GM19099 (cell line): ENCODE data around the gene ANKS1B.

ENCODE experiments used
- POLR2A ChIP-seq: IDR thresholded peaks from 3 replicates; pipeline ENCODE4 v1.6.1; 2011; ENCODE audit warnings: low read depth; ENCODE audit not compliant: insufficient read length; ENCODE audit errors: extremely low read depth

ANKS1B gene

GRCh38 chr12:99009654-99010296, 975.0 kb downstream of the ANKS1B start:
- no peak for TF ChIP-seq POLR2A

GRCh38 chr12:99005601-99006000, 979.1 kb downstream of the ANKS1B start:
- TF ChIP-seq POLR2A: no peak

DNA sequence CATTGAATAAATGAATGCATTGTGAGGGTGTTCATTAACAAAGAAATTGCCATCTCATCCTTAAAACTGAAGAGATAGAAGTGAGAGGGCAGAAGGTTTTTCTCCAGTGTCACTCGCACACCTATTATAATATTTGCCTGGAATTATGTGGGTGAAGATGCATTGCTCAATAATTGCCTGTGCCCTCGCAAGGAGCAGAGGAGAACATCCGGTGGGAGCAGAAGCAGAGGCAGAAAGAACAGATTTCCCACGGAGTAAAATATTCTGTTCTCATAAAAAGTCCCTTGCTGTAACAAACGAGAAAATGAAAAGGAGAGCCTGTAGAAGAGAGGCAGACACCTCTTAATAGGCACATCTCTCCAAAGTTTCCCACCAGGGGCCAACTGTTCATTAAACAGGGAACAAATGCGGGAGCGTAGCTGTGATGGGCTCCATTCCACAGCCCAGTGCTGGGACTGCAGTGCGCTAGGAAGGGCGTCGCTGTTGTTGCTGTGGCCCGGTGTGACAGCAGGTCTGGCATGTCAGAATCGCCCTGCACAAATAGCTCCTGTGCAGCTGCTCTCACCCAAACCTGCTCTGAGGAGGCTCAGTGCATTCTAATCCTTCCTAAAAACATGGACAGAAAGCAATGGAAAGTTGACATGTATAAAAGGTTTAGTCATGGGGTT, 979.8 kb downstream of the ANKS1B start:
- no peak for TF ChIP-seq POLR2A

GRCh38 chr12:99002731-99003130, 982.0 kb downstream of the ANKS1B start:
- TF ChIP-seq POLR2A: no peak

- TF ChIP-seq POLR2A: no peak
Observed at GRCh38 chr12:99002156-99002555, 982.6 kb downstream of the ANKS1B start.

DNA sequence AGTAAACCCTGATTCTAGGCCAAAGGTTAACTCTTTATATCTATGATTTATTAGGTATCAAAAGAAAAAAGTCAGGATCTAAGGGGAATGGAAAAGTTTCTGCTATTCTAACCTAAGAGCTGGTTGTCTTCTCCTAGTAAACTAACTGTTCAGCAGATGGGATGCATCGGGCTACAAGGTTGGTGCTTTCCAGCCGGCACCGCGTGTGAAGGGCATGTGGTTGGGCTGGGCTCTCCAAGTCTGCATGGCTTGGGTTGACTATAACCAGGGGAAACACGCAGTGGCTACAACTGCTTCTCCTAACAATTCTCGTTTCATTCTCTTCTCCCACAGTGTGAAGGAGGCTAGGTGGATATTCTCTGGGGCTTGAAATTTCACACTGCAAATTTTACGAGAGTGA, 985.2 kb downstream of the ANKS1B start:
- TF ChIP-seq POLR2A: no peak

- no peak for TF ChIP-seq POLR2A
Observed at GRCh38 chr12:98998697-98999299, 985.9 kb downstream of the ANKS1B start.

- no peak for TF ChIP-seq POLR2A
Observed at GRCh38 chr12:98997899-98998298, 986.8 kb downstream of the ANKS1B start.

- no peak for TF ChIP-seq POLR2A
Observed at GRCh38 chr12:98990648-98991047, 994.1 kb downstream of the ANKS1B start.

DNA sequence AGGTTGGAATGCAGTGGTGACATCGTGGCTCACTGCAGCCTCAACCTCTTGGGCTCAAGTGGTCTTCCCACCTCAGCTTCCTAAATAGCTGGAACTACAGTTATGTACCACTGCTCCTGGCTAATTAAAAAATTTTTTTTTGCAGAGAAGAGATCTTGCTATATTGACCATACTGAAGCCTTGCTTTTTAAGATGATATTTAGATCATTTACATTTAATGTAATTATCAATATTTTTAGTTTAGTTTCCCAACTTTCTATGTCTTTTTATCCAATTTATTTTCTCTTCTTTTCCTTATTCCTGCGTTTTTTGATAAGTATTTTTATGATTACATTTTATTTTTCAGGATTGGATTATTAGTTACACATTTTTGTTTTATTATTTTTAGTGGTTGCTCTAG, 999.6 kb downstream of the ANKS1B start:
- TF ChIP-seq POLR2A: no peak

DNA sequence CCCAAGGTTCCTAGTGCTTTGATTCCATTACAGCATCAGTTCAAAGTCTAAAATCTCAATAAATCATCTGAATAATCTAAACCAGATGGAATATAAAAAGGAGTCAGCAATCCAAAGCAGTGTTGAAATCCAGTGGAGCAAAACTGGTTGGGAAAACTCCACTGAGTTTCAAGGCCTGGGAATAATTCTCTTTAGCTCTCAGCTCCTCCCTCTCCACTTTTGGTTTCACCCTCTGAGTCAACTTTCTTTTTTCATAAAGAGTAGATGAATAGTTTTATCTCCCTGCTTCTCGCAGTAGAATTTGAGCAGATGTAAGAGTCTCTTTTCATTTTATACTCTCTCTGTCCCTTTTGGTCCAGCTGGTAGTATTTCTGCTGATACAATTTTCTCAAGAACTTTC, 1001.1 kb downstream of the ANKS1B start:
- no peak for TF ChIP-seq POLR2A

- no peak for TF ChIP-seq POLR2A
Observed at GRCh38 chr12:98980508-98980907, 1004.2 kb downstream of the ANKS1B start.

DNA sequence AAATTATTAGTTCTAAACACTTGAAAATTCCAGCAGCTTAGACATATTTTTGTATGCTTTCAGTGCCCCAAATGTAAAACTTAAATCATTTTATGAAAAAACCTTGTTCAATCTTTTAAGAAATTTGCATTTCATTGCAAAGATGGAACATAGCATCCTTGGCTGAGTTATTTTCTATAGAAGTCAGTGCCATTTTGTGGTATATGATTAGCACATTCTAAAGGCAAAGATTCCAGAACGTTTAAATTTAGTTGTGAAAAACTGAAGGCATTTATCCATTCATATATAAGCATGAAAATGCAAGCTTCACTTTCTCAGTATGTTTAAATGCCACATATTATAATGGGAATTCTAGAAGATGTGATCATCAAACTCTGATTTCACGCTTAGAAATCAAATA, 1007.5 kb downstream of the ANKS1B start:
- TF ChIP-seq POLR2A: no peak

- no peak for TF ChIP-seq POLR2A
Observed at GRCh38 chr12:98974767-98975381, 1009.9 kb downstream of the ANKS1B start.

DNA sequence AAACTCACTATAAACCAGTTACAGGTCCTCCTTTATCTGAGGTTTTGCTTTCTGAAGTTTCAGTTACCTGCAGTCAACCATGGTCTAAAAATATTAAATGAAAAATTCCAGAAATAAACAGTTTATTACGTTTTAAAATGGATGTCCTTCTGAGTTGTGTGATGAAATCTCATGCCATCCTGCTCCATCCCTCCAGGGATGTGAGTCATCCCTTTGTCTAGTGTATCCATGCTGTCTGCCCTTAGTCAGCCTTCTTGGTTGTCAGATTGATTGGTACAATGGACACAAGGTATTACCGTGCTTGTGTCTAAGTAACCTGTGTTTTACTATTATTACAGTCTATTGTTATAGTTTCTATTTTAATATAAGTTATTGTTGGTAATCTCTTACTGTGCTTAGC, 1011.3 kb downstream of the ANKS1B start:
- no peak for TF ChIP-seq POLR2A

GRCh38 chr12:98970950-98971349, 1013.8 kb downstream of the ANKS1B start:
- no peak for TF ChIP-seq POLR2A

- no peak for TF ChIP-seq POLR2A
Observed at GRCh38 chr12:98970210-98970609, 1014.5 kb downstream of the ANKS1B start.

GRCh38 chr12:98968896-98969295, 1015.8 kb downstream of the ANKS1B start:
- no peak for TF ChIP-seq POLR2A
